CD14-positive monocyte (primary cell): ENCODE measurements around the gene SSBP2. TPM values are rescaled to one million over a fixed set of nuclear protein-coding genes. Genes with fewer than 3 reads are reported as not detected.
A peak's percentile ranks its signal among the peaks of the same experiment; 100 is the strongest.

Experiments
- DNase-seq, 3 donors: peaks; one replicate each; pipeline ENCODE4 v3.0.0-alpha.2; 2011 to 2022
- H2AFZ ChIP-seq: 2 replicates; pipeline ENCODE4 v1.6.0; 2012; ENCODE audit warnings: mild to moderate bottlenecking, low read depth, low read length, inconsistent platforms; ENCODE audit not compliant: insufficient read depth, poor library complexity, severe bottlenecking
- H3K27ac ChIP-seq, 2 donors: 1 replicate in 1 of 2; 2 replicates in 1 of 2; pipeline ENCODE4 v1.5.1; 2012 to 2013; ENCODE audit warnings: low read length in 2 of 2, control low read depth in 1 of 2, inconsistent platforms in 1 of 2, low read depth in 1 of 2, mild to moderate bottlenecking in 1 of 2
- H3K27me3 ChIP-seq, 2 donors: one replicate each; pipeline versions ENCODE4 v1.6.0 to v1.6.1; 2011 to 2013; ENCODE audit warnings: low read length in 2 of 2; ENCODE audit not compliant: control insufficient read depth in 2 of 2, insufficient read depth in 2 of 2
- H3K36me3 ChIP-seq, 2 donors: replicated peaks in 1 of 2; 1 replicate in 1 of 2; 2 replicates in 1 of 2; pipeline versions ENCODE4 v1.5.1 to v1.6.1; 2012 to 2013; ENCODE audit warnings: low read length in 2 of 2, control low read depth in 1 of 2, inconsistent platforms in 1 of 2, mild to moderate bottlenecking in 1 of 2; ENCODE audit not compliant: insufficient read depth in 2 of 2, control insufficient read depth in 1 of 2
- H3K4me1 ChIP-seq, 2 donors: 1 replicate in 1 of 2; 2 replicates in 1 of 2; pipeline versions ENCODE4 v1.5.1 to v1.6.1; 2012 to 2013; ENCODE audit warnings: low read length in 2 of 2, control low read depth in 1 of 2, inconsistent platforms in 1 of 2, mild to moderate bottlenecking in 1 of 2, moderate library complexity in 1 of 2; ENCODE audit not compliant: insufficient read depth in 2 of 2, control insufficient read depth in 1 of 2
- H3K4me2 ChIP-seq: replicated peaks from 2 replicates; pipeline ENCODE3; 2012; ENCODE audit warnings: low read length, moderate library complexity, mild to moderate bottlenecking; ENCODE audit not compliant: poor library complexity, severe bottlenecking; ENCODE audit errors: extremely low read depth
- H3K4me3 ChIP-seq, 3 experiments: fragments of 200-600 bp in 1 of 3; sonication (generic) in 1 of 3; replicated peaks in 1 of 3; 1 replicate in 2 of 3; 2 replicates in 1 of 3; pipeline ENCODE4 v1.5.1; 2011 to 2013; ENCODE audit warnings: low read length in 3 of 3, mild to moderate bottlenecking in 3 of 3, control low read depth in 2 of 3, low read depth in 2 of 3, inconsistent platforms in 1 of 3, moderate library complexity in 1 of 3
- H3K79me2 ChIP-seq: 2 replicates; pipeline ENCODE4 v1.6.0; 2012; ENCODE audit warnings: mild to moderate bottlenecking, control low read depth, inconsistent platforms, low read length, moderate library complexity; ENCODE audit not compliant: insufficient read depth
- H3K9ac ChIP-seq: 2 replicates; pipeline ENCODE4 v1.6.0; 2017; ENCODE audit warnings: low read length, mild to moderate bottlenecking; ENCODE audit not compliant: insufficient read depth, poor library complexity, severe bottlenecking
- H3K9me3 ChIP-seq, 2 donors: replicated peaks in 1 of 2; 1 replicate in 1 of 2; 2 replicates in 1 of 2; pipeline versions ENCODE4 v1.5.1 to v1.6.1; 2012 to 2013; ENCODE audit warnings: low read length in 2 of 2, control low read depth in 1 of 2; ENCODE audit not compliant: control insufficient read depth in 1 of 2, insufficient read depth in 1 of 2
- H4K20me1 ChIP-seq: 2 replicates; pipeline ENCODE4 v1.6.0; 2012; ENCODE audit warnings: mild to moderate bottlenecking, low read length, control low read depth, moderate library complexity; ENCODE audit not compliant: insufficient read depth
- H3K27ac Mint-ChIP-seq, 7 donors: one replicate each; pipeline ENCODE4 v1.8.0; 2020; ENCODE audit warnings: mild to moderate bottlenecking in 7 of 7, mixed read lengths in 7 of 7, moderate library complexity in 6 of 7, inconsistent platforms in 2 of 7
- H3K27me3 Mint-ChIP-seq, 3 donors: one replicate each; pipeline ENCODE4 v1.8.0; 2021 to 2022; ENCODE audit warnings: low read depth in 3 of 3, mild to moderate bottlenecking in 3 of 3, mixed read lengths in 3 of 3, moderate library complexity in 3 of 3, inconsistent platforms in 1 of 3
- H3K36me3 Mint-ChIP-seq, 2 donors: one replicate each; pipeline ENCODE4 v1.8.0; 2020; ENCODE audit warnings: mixed read lengths in 2 of 2, inconsistent platforms in 1 of 2, mild to moderate bottlenecking in 1 of 2
- H3K4me1 Mint-ChIP-seq: one replicate; pipeline ENCODE4 v1.8.0; 2020; ENCODE audit warnings: mild to moderate bottlenecking, mixed read lengths
- H3K4me3 Mint-ChIP-seq, 2 donors: one replicate each; pipeline ENCODE4 v1.8.0; 2020; ENCODE audit warnings: mild to moderate bottlenecking in 2 of 2, mixed read lengths in 2 of 2, moderate library complexity in 1 of 2
- H3K9me3 Mint-ChIP-seq, 7 donors: one replicate each; pipeline ENCODE4 v1.8.0; 2020 to 2022; ENCODE audit warnings: mixed read lengths in 7 of 7, mild to moderate bottlenecking in 6 of 7, moderate library complexity in 6 of 7, inconsistent platforms in 2 of 7
- CTCF ChIP-seq: fragments of 200-600 bp; IDR thresholded peaks from one replicate; pipeline ENCODE4 v1.8.0; 2022; ENCODE audit warnings: antibody characterized with exemption, mild to moderate bottlenecking
- WGBS: methylation state at CpG from one replicate; pipeline ENCODE4 v1.1.5; 2013; ENCODE audit warnings: missing lambda C conversion rate; ENCODE audit not compliant: insufficient coverage; 5-methylcytosine and 5-hydroxymethylcytosine counted together
- intact Hi-C, 2 donors: fragments of 100-400 bp; cut with micrococcal nuclease; formaldehyde crosslinking; loops; one replicate each; pipeline versions ENCODE4 v1.15.0 to v1.15.1; 2023
- polyA plus RNA-seq, 3 donors: library from polyadenylated mRNA; depleted of rRNA in 1 of 3; unstranded in 2 of 3; stranded (reverse) in 1 of 3; fragments of 300-500 nt in 2 of 3; fragments of >200 nt in 1 of 3; fragmentation: Illumina TruSeq in 2 of 3; gene quantifications; 1 replicate in 2 of 3; 2 replicates in 1 of 3; pipeline ENCODE4 v1.2.3, GENCODE V29; 2012 to 2021

Gene SSBP2
- polyA plus RNA-seq, 3 donors: 29.1 to 55.2 (median 53.4) TPM

- DNase-seq: no peak
- H3K4me3 Mint-ChIP-seq: no peak overlapping the region
- no peak for TF ChIP-seq CTCF
- H3K4me3 ChIP-seq: no peak overlapping the region
- H3K9ac ChIP-seq: no peak overlapping the region
- WGBS: 100% methylated on average over 2 of the region's 5 CpGs
- H3K27me3 Mint-ChIP-seq: peaks cover 0 to 5% (median 1%) of the 10 kb centered on the region in 3 donors
- no peak overlapping the region for H3K27ac ChIP-seq
- H3K4me1 ChIP-seq: peaks cover 16 to 20% of the 10 kb centered on the region in 2 donors
- intact Hi-C loops: no loop called here
- H3K27me3 ChIP-seq: no peaks in the 10 kb centered on the region
- peaks cover 19% of the 10 kb centered on the region for H3K4me1 Mint-ChIP-seq
- no peak overlapping the region for H2AFZ ChIP-seq
- H3K36me3 ChIP-seq: no peaks in the 10 kb centered on the region
- H3K27ac Mint-ChIP-seq: peak overlapping the region in 1 of 7 donors; percentile 20
- H3K36me3 Mint-ChIP-seq: no peaks in the 10 kb centered on the region
- H3K9me3 ChIP-seq: no peaks in the 10 kb centered on the region
- H3K9me3 Mint-ChIP-seq: no peaks in the 10 kb centered on the region
- H3K79me2 ChIP-seq: no peaks in the 10 kb centered on the region
- H3K4me2 ChIP-seq: no peak overlapping the region
- H4K20me1 ChIP-seq: no peaks in the 10 kb centered on the region
These were observed 385.4 kb downstream of the SSBP2 start for GRCh38 chr5:81365541-81365940.

- peak overlapping the region in 1 of 2 donors; percentile 12 for H3K27ac ChIP-seq
- DNase-seq: peak; percentile 26 to 48 (median 45)
- no peaks in the 10 kb centered on the region for H3K27me3 ChIP-seq
- no peak for TF ChIP-seq CTCF
- no peak overlapping the region for H3K4me3 ChIP-seq
- intact Hi-C loops: no loop called here
- H3K4me1 ChIP-seq: peaks cover 16 to 20% of the 10 kb centered on the region in 2 donors
- peaks cover 22% of the 10 kb centered on the region for H3K4me1 Mint-ChIP-seq
- 100% methylated on average over 1 of the region's 4 CpGs for WGBS
- no peaks in the 10 kb centered on the region for H3K36me3 Mint-ChIP-seq
- peak overlapping the region in 1 of 2 donors; percentile 48 for H3K4me3 Mint-ChIP-seq
- H2AFZ ChIP-seq: no peak overlapping the region
- H3K9ac ChIP-seq: no peak overlapping the region
- H3K27me3 Mint-ChIP-seq: peaks cover 1 to 4% (median 4%) of the 10 kb centered on the region in 3 donors
- no peaks in the 10 kb centered on the region for H3K36me3 ChIP-seq
- peak overlapping the region; percentile 11 for H3K4me2 ChIP-seq
- no peaks in the 10 kb centered on the region for H3K9me3 ChIP-seq
- H3K27ac Mint-ChIP-seq: peak overlapping the region; percentile 17 to 90 (median 69)
- no peaks in the 10 kb centered on the region for H3K79me2 ChIP-seq
- no peaks in the 10 kb centered on the region for H4K20me1 ChIP-seq
- peaks cover 0 to 2% (median 0%) of the 10 kb centered on the region in 7 donors for H3K9me3 Mint-ChIP-seq
These were observed 387.6 kb downstream of the SSBP2 start for GRCh38 chr5:81363093-81363871.

Other genes starting within 250 kb of the SSBP2 start
- gene ATG10, start 220.9 kb upstream of the SSBP2 start, polyA plus RNA-seq: 1 to 10 TPM; 2.1 to 7.9 (median 5.6) TPM